NOMO-1 (cell line): ENCODE measurements around the gene APOC3.
"Not testable (repeated sequence)": the region's sequence is repeated elsewhere in the genome, so short reads cannot be mapped to it uniquely, and the experiment has no call there.

Source experiments
- DNase-seq, 2 experiments: peaks; one replicate each; lab custom pipeline; 2025; ENCODE audit not compliant: unreplicated experiment in 2 of 2; lab: John Stamatoyannopoulos, UW

APOC3 gene

DNA sequence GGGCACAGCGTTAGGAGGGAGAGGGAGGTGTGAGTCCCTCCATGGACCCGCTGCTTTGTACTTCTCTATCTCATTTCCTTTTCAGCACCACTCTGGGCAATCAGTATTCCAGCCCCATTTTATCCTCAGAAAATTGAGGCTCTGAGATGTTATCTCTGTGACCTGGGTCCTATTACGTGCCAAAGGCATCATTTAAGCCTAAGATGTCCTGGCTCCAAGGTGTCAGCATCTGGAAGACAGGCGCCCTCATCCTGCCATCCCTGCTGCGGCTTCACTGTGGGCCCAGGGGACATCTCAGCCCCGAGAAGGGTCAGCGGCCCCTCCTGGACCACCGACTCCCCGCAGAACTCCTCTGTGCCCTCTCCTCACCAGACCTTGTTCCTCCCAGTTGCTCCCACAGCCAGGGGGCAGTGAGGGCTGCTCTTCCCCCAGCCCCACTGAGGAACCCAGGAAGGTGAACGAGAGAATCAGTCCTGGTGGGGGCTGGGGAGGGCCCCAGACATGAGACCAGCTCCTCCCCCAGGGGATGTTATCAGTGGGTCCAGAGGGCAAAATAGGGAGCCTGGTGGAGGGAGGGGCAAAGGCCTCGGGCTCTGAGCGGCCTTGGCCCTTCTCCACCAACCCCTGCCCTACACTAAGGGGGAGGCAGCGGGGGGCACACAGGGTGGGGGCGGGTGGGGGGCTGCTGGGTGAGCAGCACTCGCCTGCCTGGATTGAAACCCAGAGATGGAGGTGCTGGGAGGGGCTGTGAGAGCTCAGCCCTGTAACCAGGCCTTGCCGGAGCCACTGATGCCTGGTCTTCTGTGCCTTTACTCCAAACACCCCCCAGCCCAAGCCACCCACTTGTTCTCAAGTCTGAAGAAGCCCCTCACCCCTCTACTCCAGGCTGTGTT lies 829 bp upstream of the APOC3 start:
- DNase-seq = no peak

DNA sequence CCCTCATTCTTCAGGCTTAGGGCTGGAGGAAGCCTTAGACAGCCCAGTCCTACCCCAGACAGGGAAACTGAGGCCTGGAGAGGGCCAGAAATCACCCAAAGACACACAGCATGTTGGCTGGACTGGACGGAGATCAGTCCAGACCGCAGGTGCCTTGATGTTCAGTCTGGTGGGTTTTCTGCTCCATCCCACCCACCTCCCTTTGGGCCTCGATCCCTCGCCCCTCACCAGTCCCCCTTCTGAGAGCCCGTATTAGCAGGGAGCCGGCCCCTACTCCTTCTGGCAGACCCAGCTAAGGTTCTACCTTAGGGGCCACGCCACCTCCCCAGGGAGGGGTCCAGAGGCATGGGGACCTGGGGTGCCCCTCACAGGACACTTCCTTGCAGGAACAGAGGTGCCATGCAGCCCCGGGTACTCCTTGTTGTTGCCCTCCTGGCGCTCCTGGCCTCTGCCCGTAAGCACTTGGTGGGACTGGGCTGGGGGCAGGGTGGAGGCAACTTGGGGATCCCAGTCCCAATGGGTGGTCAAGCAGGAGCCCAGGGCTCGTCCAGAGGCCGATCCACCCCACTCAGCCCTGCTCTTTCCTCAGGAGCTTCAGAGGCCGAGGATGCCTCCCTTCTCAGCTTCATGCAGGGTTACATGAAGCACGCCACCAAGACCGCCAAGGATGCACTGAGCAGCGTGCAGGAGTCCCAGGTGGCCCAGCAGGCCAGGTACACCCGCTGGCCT lies 641 bp downstream of the APOC3 start:
- no peak for DNase-seq

DNA sequence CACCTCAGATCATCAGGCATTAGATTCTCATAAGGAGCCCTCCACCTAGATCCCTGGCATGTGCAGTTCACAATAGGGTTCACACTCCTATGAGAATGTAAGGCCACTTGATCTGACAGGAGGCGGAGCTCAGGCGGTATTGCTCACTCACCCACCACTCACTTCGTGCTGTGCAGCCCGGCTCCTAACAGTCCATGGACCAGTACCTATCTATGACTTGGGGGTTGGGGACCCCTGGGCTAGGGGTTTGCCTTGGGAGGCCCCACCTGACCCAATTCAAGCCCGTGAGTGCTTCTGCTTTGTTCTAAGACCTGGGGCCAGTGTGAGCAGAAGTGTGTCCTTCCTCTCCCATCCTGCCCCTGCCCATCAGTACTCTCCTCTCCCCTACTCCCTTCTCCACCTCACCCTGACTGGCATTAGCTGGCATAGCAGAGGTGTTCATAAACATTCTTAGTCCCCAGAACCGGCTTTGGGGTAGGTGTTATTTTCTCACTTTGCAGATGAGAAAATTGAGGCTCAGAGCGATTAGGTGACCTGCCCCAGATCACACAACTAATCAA lies 2.2 kb downstream of the APOC3 start:
- DNase-seq = no peak

DNA sequence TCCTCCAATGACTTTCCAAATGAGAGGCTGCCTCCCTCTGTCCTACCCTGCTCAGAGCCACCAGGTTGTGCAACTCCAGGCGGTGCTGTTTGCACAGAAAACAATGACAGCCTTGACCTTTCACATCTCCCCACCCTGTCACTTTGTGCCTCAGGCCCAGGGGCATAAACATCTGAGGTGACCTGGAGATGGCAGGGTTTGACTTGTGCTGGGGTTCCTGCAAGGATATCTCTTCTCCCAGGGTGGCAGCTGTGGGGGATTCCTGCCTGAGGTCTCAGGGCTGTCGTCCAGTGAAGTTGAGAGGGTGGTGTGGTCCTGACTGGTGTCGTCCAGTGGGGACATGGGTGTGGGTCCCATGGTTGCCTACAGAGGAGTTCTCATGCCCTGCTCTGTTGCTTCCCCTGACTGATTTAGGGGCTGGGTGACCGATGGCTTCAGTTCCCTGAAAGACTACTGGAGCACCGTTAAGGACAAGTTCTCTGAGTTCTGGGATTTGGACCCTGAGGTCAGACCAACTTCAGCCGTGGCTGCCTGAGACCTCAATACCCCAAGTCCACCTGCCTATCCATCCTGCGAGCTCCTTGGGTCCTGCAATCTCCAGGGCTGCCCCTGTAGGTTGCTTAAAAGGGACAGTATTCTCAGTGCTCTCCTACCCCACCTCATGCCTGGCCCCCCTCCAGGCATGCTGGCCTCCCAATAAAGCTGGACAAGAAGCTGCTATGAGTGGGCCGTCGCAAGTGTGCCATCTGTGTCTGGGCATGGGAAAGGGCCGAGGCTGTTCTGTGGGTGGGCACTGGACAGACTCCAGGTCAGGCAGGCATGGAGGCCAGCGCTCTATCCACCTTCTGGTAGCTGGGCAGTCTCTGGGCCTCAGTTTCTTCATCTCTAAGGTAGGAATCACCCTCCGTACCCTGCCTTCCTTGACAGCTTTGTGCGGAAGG lies 2.9 kb downstream of the APOC3 start:
- no peak for DNase-seq

DNA sequence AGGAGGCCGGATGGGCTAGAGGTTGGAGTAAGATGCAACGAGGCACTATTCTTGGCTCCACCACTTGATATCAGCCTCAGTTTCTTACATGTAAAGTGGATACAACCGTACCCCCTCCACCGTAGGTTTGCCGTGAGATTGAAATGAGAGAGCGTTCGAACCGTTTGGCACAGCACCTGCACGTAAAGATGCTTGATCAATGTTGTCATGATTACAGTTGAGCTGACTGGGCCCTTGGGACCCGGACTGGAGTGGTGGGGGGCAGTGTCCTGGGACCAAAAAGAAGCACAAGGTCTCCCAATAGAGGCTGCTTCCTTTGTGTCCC lies 3.7 kb downstream of the APOC3 start:
- no peak for DNase-seq

DNA sequence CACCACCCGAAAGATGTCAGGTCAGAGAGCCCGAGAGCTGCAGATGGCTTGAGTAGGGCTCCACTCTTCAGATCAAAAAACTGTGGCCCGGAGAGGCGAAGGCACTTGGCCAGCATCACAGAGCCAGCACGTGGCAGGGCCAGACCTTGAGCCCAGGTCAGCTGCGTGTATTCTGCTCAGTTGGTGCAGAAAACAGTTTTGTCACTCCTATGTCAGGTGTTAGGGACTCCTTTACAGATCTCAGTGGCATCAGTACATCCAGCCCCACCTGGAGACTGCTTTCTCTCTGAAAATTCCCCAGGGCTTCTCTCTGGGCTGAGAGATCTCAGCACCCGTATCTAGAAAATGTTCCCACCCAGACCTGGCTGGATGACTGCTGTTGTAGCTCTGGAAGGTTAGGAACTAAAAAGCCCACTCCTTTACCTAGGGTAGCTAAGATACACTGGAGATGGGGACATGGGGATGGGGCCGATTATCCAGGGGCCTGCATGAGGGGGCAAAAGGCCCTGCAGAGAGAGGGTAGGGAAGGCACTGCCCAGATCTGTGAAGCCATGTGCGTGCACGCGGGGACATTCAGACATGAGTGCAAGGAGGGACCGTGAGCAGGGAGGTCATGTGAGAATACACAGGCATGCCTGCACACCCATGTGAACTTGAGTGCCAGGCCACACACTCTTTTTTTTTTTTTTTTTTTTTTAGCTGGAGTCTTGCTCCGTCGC lies 4.3 kb downstream of the APOC3 start:
- no peak for DNase-seq

DNA sequence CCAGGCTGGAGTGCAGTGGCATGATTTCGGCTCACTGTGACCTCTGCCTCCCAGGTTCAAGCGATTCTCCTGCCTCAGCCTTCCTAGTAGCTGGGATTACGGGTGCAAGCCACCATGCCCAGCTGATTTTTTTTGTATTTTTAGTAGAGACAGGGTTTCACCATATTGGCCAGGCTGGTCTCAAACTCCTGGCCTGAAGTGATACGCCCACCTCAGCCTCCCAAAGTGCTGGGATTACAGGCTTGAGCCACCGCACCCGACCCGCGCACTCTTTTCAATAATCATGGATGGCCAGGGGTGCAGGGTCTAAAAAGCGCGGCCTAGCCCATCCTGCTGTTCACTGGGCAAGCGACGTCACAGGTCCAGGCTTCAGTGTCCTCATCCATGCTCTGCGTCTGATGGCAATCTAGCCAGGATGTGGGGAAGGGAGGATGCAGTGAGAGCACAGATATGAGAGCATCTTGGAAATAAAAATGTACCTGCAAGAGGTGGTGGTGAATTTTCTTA lies 4.9 kb downstream of the APOC3 start:
- DNase-seq = not testable (repeated sequence)

DNA sequence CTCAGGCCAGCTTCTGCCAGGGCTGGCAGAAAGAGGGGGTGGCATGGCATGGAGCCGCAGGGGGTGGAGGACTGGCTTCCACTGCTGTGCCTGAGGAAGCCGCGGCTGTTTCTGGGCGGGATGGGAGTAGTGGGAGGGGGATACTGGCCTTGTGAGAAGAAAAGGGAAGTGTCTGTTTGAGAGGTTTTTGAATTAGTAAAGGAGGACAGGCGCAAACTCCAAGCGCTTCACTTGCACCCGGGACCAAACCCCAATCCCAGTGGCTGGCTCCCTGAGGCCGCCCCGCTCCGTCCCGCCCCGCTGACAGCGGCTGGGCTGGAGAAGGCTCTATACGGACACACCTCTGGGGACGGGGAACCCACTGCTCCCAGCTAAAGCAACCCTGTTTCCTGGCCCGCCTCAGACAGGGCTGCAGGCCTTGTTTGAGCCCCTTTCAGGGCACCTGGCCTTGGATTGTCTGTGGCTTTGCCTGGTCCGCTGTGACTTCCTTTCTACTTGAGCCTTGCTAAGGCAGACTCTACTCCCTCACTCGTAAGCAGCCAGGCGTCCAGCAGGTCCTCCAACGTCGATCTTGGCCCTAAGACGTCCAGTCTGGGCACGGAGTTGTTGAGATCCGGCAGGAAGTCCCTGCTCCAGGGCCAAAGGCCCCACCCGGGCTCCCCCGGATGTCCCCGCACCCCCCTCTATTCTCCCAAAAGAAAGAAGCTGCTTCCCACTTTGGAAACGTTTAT lies 5.5 kb downstream of the APOC3 start:
- DNase-seq = peak; percentile 9 to 17

DNA sequence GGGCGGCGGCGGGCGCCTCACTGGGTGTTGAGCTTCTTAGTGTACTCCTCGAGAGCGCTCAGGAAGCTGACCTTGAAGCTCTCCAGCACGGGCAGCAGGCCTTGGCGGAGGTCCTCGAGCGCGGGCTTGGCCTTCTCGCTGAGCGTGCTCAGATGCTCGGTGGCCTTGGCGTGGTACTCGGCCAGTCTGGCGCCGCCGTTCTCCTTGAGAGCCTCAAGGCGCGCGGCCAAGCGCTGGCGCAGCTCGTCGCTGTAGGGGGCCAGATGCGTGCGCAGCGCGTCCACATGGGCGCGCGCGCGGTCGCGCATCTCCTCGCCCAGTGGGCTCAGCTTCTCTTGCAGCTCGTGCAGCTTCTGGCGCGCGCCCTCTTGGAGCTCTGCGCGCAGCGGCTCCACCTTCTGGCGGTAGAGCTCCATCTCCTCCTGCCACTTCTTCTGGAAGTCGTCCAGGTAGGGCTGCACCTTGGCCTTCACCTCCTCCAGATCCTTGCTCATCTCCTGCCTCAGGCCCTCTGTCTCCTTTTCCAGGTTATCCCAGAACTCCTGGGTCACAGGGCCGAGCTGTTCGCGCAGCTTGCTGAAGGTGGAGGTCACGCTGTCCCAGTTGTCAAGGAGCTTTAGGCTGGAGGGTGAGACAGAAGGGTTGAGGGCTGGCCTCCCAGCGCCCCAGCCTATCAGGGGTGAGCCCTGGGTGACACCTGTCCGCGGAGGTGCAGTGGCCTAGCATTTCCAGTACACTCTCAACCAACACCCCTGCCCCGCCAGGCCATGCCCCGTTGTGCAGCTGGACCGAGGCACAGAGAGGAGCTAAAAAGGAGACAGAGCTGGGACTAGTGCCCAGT lies 6.3 kb downstream of the APOC3 start:
- peak; percentile 82 to 84 for DNase-seq

DNA sequence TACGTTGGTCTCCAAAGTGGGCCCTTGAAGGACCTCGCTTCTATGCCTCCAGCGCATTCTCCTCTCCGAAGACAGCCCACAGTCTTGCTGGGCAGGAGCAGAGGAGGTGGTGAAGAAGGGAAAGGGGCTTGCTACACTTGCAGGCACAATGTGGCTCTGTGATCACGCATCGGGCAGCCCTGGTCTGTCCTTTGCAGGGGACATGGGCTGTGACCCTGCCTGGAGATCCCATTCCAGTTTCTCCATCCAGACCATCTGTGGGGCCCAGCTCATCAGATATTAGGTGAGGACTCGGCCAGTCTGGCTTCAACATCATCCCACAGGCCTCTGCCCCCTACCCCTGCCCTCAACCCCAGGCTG lies 6.9 kb downstream of the APOC3 start:
- no peak for DNase-seq

DNA sequence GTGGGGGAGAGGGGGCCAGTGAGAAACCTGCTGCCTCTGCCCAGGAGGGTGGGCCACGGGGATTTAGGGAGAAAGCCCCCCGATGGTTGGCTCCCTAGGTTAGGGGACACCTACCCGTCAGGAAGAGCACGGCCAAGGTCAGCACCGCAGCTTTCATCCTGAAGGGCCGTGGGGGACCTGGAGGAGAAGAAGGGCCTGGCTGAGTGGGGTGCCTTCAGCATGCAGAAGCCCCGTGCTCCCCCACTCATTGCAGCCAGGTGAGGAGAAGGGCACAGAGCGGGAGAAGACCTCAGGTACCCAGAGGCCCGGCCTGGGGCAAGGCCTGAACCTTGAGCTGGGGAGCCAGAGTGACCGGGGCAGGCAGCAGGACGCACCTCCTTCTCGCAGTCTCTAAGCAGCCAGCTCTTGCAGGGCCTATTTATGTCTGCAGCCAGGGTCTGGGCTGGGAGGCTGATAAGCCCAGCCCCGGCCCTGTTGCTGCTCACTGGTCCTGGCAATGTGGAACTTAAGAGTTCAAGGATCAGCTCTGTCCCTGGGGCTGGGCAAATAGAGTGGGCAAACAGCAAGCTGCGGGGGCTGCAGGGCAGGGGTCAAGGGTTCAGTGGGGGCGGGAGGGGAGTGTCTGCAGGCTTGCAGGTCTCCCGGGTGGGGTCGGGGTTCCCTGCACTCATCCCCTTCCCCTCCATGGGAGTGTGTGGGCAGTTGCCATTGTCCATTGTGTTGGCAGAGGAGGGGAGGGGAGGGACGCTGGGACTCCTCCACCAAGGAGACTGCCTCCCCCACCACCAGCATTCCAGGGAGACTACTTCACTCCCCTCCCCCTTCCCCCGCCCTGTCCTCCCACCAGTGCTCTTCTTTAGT lies 7.8 kb downstream of the APOC3 start, which contains the start of gene APOA1:
Gene APOA1, minus strand, starts transcription at position 392 of the 861 bp plus-strand sequence. Its CDS starts 235 bp downstream, at position 157.
- DNase-seq = no peak

DNA sequence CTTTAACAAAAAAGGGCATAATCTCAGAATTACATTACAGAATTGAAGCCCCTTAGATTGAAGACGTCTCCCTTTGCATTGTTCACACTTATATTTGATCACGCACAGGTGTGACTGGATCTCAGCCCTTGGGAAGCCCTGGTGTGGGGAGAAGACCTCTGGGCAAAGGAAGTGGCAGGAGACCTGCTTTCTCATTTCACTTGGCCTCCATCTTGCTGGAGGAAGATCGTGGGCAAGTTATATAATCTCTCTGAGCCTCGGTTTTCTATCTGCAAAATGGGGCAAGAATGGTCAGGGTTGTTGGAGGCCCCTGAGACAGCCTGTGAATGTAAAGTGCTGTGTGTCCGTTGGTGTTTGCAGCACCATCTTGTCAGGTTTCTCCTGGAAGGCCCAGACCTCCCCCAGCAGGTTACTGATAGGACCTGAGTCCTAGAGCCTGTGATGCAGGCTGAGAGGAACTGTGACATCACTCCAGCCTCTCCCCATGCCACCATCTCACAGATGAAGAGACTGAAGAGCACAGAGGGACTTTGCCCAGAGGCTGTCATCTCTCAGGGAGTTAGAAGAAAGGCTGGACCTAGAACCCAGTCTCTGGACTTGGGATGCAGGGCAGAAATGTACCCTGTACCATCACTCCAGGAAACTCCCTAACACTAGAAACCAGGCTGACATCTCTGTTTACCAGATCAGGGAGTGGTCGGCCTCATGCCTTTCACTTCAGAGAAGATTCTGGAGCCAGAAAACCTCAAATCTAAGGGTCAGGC lies 8.8 kb downstream of the APOC3 start:
- DNase-seq = no peak

DNA sequence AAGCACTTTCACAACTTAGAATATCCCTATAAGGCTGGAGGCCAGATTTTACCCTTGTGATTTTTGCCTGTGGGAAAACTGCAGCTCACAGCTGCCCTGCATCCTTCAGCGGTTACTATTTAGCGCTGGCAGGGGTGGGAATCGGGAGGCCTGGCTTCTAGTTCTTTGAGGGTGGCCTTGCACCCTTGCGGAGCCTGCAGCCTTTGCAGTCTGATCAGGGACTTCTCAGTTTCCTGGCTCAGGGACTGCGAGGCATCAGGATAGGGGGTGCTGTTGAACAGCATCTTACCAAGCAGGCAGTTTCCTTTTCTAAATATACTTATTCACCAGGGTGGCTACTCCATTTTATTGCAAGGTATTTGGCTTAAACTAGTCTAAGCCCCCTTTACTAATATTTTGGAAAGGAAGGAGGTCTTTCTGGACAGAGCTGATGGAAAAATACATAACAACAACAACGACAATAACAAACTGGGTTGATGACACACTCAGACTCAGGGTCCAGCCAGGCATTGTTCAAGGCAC lies 10.6 kb downstream of the APOC3 start:
- DNase-seq = no peak

DNA sequence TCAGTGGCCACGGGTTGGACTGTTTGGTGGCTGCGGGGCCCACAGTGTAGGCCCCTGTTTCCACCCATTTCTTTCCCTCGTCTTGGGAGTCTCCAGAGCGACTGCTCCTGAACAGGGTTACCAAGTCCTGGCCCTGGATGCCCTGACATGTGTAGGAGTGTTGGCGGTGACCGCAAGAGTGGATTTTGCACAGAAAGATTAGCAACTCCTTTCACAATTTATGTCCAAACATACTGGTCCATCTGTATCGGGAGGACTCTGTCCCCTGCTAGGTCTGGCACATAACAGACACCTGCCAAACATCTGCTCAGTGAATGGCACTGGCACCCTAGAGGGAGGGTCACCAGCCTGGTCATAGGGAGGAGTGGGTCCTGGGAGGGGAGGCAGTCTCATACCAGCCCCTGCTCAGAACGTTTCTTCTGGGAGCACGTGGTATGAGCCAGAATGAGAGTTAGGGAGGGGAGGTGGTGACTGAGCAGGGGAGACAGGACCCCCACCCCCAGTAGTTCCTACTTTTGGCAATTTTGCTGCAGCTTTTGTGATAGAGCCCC lies 11.1 kb downstream of the APOC3 start:
- DNase-seq = no peak

DNA sequence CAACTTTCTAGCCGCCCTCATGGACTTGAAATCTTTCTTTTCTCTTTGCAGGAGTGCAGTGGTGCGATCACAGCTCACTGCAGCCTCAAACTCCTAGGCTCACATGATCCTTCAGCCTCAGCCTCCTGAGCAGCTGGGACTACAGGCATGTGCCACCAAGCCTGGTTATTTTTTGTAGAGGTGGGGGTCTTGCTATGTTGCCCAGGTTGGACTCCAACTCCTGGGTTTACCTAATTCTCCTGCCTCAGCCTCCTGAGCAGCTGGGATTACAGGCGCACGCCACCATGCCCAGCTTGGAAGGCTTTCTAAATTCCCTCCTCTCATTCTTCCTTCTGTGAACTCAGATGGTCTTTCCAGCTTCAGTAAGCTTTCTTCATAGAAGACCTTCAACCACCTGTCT lies 12.4 kb downstream of the APOC3 start:
- no peak for DNase-seq

DNA sequence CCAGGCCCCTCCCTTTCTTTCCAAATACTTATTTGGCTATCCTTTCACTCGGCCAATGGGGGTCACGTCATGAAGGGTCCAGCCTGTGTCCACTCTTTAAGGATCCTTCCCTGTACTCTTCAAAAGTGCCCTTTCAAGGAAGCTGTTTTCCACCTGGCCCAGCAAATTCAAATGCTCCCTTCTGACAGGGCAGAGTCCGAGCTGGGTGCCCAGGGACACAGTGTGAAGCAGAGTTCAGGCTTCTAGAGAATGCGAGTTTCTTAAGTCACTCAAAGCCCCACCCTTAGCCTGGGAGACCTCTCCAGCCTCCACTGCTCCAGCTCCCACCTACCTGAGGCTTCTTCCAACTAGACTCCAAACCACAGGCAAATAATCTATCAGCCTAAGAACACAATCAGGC lies 13.2 kb downstream of the APOC3 start:
- no peak for DNase-seq
